ENCODE measurements around the gene KCNIP2. TPM values are rescaled to one million over a fixed set of nuclear protein-coding genes. Genes with fewer than 3 reads are reported as not detected.

The KCNIP2 gene
- total RNA-seq, 1 donor from 2014 or later: 7.7 TPM

DNA sequence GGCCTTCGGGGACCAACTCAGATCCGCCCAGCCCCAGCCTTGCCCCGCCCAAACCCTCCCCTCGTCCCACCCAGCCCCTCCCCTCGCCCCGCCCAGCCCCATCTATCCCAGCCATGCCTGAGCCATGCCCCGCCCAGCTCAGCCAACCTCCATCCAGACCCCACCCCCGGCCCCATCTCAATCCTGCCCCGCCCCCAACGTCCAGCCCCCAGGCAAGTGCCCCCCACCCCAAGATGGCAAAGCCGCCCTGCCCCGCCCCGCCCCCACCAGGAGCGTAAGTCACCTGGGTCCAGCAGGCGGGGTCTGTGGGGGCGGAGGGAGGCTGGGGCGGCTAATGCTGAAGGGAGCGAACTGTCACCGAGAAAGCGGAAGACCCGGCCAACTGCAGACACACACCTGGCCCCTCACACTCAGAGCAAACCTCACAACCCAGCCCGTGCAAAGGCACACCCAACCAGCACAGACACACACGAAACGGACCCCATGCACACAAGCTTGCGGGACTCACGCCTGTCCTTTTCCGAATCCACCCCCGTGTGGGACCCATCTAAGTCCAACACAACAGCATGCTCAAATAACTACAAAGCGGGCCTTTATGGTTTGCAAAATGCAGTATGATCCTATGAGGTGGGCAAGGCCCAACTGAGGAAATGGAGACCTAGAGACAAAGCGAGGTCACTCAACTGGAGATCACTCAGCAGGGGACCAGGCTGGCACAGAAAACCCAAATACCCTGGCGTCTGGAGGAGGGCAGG is 13.9 kb downstream of the KCNIP2 start:
- peak overlapping the region; percentile 64 for H3K27ac Mint-ChIP-seq (ENCODE audit: unreplicated experiment)
- H3K9me3 Mint-ChIP-seq (ENCODE audit: unreplicated experiment): no peaks in the 10 kb centered on the region
- DNase-seq (ENCODE audit: low spot score): peak; percentile 61
- peaks cover 20% of the 10 kb centered on the region for H3K4me1 Mint-ChIP-seq (ENCODE audit: unreplicated experiment)
- peak overlapping the region; percentile 90 for H3K4me3 Mint-ChIP-seq (ENCODE audit: unreplicated experiment)
- no peak for TF ChIP-seq CTCF (IDR thresholded peaks at IDR 0.05; ENCODE audit: unreplicated experiment)
- H3K36me3 Mint-ChIP-seq (ENCODE audit: low read depth, unreplicated experiment): peaks cover 17% of the 10 kb centered on the region
- peaks cover 23% of the 10 kb centered on the region for H3K27me3 Mint-ChIP-seq (ENCODE audit: unreplicated experiment)

DNA sequence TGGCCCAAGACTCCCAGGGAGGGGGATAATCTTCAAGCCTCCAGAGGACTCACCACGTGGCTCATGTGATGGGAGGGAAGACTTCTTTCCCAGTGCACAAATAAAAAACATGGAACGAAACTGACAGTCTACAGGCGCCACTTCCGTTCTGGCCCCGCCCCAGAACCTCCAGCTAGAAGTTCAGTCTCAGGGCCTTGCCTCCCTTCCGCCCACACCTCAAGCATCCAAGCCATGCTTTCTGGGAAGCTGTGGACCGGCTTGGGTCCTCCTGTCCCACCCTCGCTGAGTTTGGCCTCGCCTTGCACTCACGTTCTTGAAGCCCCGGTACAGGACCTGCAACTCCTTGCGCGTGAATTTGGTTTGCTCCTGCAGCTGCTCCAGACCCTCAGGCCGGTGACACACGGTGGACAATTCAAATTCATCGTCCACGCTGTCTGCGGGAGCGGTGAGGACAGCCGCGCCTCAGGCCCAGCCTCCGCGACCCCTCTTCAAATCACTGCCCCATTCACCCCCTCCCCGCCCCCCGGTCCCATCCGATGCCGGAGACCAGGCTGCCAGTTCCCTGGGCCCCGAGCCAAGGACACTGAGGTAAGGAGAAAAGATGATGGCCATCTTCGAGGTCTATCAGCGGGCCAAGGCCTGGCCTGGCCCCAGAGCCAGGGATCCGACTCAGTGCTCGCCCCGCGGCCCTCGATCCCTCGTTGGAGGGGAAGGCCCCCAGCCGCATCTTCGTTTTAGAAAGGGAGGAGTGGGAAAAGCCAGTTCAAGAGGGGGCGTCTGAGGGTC is 14.6 kb downstream of the KCNIP2 start:
- Mint-ChIP-seq H3K27ac (ENCODE audit: unreplicated experiment) (no peak overlapping the region), H3K36me3 (ENCODE audit: low read depth, unreplicated experiment) (peaks cover 17% of the 10 kb centered on the region), H3K4me1 (ENCODE audit: unreplicated experiment) (peaks cover 20% of the 10 kb centered on the region), H3K27me3 (ENCODE audit: unreplicated experiment) (peaks cover 22% of the 10 kb centered on the region), H3K9me3 (ENCODE audit: unreplicated experiment) (no peaks in the 10 kb centered on the region), H3K4me3 (ENCODE audit: unreplicated experiment) (no peak overlapping the region)
- no peak for TF ChIP-seq CTCF (IDR thresholded peaks at IDR 0.05; ENCODE audit: unreplicated experiment)
- DNase-seq (ENCODE audit: low spot score): no peak

DNA sequence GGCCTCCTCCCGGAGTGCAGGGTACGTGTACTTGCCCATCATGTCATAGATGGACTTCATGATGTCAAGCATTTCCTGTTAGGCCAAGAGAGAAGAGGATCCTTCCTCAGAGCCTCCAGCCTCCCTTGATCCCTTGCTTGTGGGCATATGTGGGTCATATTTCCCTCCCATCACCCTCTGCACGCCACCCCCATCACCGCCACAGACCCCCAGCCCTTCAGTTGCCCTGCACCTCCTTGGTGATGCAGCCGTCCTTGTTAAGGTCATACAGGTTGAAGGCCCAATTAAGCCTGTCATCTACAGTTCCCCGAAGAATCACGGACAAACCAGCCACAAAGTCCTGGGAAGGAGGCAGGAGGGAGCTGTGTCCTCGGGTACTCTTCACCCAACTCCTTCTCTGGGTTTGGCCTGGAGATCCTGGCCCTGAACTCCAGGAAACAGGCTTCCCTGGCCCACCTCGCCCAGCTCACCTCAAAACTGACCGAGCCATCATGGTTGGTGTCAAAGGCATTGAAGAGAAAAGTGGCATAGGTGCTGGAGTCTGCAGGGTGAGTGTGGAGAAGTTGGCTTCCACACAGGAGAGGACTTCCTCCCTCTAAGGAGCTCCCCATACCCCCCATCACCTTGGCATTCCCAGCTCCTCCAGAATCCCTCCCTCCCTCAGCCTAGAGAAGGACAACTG is 15.5 kb downstream of the KCNIP2 start:
- H3K27me3 Mint-ChIP-seq (ENCODE audit: unreplicated experiment): peaks cover 22% of the 10 kb centered on the region
- DNase-seq (ENCODE audit: low spot score): no peak
- H3K36me3 Mint-ChIP-seq (ENCODE audit: low read depth, unreplicated experiment): peaks cover 17% of the 10 kb centered on the region
- TF ChIP-seq CTCF (IDR thresholded peaks at IDR 0.05; ENCODE audit: unreplicated experiment): no peak
- no peaks in the 10 kb centered on the region for H3K9me3 Mint-ChIP-seq (ENCODE audit: unreplicated experiment)
- peaks cover 20% of the 10 kb centered on the region for H3K4me1 Mint-ChIP-seq (ENCODE audit: unreplicated experiment)
- no peak overlapping the region for H3K27ac Mint-ChIP-seq (ENCODE audit: unreplicated experiment)
- no peak overlapping the region for H3K4me3 Mint-ChIP-seq (ENCODE audit: unreplicated experiment)

DNA sequence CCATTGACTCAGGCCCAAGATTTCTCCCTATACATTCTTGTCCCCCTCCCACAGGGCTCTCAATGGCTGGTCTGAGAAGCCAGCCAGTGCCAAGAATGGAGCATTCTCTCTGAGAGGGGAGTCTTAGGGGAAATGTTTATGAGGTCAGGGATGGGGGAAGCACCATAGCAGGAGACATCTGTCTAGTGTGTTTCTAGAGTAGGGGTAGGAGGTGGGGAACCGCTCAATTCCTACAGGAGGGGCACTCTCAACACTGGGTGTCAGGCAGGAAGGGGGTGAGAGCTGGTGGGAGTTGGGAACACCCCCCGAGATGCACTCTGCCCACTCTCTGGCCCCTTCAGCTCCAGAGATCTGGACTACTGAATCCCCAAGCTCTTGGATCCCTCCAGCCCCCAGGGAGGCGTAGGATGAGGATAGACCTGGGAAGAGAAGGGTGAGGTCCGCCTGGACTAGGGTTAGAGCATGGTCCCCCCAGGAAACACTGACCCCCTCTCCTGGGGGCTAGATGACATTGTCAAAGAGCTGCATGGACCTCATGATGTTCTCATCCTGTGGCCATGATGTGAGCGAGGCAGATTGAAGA is 16.7 kb downstream of the KCNIP2 start:
- H3K4me3 Mint-ChIP-seq (ENCODE audit: unreplicated experiment): peak overlapping the region; percentile 84
- peaks cover 26% of the 10 kb centered on the region for H3K27me3 Mint-ChIP-seq (ENCODE audit: unreplicated experiment)
- no peak overlapping the region for H3K27ac Mint-ChIP-seq (ENCODE audit: unreplicated experiment)

More for the DNA sequence above, 16.7 kb downstream of the KCNIP2 start:
- H3K9me3 Mint-ChIP-seq (ENCODE audit: unreplicated experiment): no peaks in the 10 kb centered on the region
- TF ChIP-seq CTCF (IDR thresholded peaks at IDR 0.05; ENCODE audit: unreplicated experiment): no peak
- no peak for DNase-seq (ENCODE audit: low spot score)
- H3K36me3 Mint-ChIP-seq (ENCODE audit: low read depth, unreplicated experiment): peaks cover 22% of the 10 kb centered on the region
- peaks cover 20% of the 10 kb centered on the region for H3K4me1 Mint-ChIP-seq (ENCODE audit: unreplicated experiment)

All from endothelial cell (in vitro differentiated cells).